GM19463 (cell line): ENCODE measurements around the gene CCDC6.
"Not testable (repeated sequence)": the region's sequence is repeated elsewhere in the genome, so short reads cannot be mapped to it uniquely, and the experiment has no call there.

ENCODE experiments used
- ATAC-seq: cut with Tn5 transposase; IDR thresholded peaks from one replicate; pipeline ENCODE4 v1.9.1; 2021; ENCODE audit warnings: mild to moderate bottlenecking, moderate library complexity; ENCODE audit not compliant: unreplicated experiment

Gene CCDC6

DNA sequence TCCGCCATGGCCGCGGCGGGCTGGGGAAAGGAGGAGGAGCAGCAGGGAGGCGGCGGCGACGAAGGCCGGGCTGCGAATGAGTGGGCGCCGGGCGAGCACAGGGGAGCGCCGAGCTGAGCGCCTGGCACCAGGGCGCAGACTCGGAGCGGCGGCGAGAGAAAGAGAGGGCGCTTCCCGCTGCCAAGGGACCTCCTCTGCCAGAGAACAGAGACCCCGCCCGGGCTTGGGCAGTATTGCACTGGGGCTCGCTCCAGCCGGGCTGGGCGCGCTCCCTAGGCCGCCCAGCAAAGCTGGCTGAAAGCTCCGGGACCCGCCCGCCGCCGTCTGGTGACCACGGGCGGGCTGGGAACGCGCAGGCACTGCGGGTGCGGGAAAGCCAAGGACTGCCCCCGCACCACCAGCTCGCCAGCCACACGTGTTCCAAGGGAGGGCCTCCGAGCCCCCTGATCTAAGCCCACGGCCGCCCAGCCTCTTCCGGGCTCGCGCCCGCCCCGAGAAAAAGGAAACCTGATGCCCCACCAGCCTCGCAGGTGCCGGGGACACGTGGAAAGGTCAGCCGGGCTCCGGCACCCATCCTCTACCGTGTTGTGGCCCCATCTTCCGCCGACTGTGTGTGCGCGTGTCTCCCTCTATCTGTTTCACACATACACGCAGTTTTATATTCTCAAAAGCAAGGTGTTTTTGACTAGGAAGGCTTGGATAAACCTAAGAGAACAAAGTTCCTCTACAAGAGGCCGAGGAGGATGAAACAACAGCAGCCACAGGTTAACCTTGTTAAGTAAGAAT lies at the start of gene CCDC6:
Gene CCDC6, minus strand, starts transcription at position 140 of the 786 bp plus-strand sequence. Its CDS starts 132 bp downstream, at position 8.
- peak; percentile 72 for ATAC-seq

DNA sequence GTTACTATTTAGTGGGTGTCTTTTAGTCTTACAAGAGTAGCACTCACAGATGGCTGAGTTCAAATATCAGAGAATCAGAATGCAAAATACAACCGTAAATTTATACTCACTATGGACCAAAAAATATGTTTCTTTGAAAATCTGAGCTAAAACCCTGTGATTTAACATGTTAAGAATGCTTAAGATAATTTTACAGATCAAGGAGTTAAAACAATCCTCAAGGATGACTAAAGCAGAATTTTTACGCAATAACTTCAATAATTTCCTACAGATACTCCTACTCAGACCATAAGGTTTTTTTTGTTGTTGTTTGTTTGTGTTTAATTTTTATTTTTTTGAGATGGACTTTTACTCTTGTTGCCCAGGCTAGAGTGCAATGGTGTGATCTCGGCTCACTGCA lies 47.9 kb upstream of the CCDC6 start:
- no peak for ATAC-seq

DNA sequence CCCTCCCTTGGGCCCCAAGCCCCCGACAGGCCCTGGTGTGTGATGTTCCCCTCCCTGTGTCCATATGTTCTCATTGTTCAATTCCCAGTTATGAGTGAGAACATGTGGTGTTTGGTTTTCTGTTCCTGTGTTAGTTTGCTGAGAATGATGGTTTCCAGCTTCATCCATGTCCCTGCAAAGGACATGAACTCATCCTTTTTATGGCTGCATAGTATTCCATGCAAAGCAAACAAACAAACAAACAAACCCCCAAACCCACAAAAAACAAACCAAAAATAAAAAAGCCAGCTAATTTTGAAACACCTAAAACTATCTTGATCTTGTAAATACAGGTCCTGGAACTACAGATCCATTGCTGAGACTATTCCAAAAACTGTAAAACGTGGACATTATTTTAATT lies 47.4 kb upstream of the CCDC6 start:
- not testable (repeated sequence) for ATAC-seq

DNA sequence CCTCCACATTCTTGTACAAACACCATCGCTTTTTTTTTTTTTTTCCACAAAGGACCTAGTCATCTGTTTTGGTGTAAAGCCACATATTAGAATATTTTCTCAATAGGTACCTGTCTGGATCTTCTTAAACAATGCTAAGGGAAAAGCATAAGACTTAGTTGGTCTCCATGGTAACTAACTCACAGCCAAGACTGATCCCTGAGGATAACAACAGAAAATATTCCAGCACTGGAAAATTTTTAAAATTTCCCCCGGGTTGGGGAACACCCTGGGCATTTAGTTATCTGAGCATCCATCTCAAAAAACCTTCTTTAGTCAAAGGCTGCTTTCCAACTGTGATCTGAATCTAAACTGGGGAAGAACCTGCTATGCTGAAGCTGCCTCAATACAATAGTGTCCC lies 43.7 kb upstream of the CCDC6 start:
- ATAC-seq, result no peak

DNA sequence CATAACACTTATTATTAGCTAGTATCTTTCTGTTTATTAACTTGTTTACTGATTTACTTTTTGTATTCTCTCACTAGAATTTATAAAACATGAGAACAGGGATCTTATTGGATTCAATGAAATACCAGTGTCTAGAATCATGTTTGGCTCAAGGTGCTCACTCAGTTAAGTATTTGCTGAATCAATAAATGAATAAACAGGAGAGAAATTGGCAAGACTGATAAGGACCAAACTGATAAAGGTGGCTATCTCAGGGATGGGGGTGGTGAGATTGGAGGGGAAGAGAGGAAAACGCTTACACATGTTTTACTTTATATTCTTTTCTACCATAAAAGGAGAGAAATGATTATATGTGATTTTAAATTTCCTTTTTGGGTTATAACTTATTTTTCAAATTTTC lies 43.3 kb upstream of the CCDC6 start:
- ATAC-seq, result no peak

DNA sequence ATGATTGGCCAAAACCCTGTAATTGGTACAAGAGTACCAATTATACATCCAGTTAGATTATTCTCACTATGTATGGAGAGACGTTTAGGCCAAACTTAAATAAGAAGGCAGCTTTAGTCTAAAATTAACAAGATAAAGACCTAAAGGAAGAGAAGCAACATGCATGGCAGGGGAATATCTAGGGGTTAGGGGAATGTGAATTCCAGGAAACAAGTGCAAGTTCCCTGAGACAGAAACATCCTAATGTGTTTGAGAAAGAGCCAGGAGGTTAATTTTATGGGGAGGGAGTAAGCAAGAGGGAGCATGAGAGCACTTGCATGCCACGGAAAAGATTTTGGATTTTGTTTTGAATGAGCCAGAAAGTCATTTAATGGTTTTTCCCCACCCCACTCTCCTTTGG lies 39.6 kb upstream of the CCDC6 start:
- no peak for ATAC-seq

DNA sequence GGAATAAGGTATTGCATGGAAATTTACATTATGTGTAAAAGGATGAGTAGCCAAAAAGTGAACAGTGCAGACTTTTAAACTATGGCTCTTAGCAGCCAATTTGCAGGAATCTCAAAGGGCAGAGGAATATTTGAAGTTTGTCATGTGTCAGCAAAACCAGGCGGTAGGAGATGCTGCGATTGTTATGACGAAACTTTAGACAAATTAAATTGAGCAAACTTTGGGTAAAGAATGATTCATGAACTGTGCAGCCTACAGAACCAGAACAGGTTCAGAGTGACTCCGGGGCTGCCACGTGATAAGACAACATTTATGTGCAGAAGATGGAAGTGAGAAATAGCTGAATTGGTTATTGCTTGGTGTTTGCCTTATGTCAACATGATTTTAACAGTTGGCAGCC lies 39.2 kb upstream of the CCDC6 start:
- ATAC-seq, result no peak

DNA sequence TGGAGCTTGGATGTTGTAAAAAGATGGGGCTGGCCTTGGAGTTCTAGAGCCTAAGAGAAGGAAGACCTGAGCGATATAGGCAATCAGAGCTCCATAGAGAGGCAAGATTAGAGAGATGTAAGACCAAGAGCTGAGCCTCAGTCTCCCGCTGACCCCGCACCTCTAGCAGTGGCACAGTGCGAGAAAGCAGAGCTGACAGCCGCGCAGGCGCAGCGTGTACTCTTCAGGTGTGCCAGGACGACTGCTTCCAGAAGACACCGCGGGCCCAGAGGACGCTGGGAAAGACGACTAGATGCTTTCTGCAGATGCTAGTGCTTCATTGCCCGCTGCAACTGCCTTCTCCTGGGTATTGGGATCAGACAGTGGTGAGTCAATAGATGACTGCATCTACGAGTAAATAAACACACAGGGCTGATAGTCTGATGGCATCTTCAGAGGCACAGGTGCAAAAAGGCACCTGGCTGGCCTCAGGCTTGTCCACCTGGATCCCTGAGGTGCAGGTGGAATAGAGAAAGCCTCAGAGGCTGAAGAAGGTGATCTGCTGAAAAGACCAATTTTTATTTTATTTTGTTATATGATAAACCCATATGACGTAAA lies 38.1 kb upstream of the CCDC6 start:
- ATAC-seq, result no peak

DNA sequence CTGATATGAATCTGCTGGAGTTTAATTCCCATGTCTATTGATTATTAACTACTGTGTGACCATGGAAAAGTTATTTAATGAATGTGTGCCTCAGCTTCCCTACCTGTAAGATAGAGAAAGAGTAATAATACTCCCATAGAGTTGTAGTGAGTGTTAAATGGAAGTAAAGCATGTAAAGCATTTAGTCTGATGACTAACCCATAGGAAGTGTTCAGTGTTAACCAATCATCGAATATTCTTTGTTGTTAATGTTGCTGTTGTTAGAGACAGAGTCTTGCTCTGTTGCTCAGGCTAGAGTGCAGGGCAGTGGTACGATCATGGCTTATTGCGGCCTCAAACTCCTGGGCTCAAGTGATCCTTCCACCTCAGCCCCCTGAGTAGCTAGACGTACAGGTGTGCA lies 36.2 kb upstream of the CCDC6 start:
- no peak for ATAC-seq

DNA sequence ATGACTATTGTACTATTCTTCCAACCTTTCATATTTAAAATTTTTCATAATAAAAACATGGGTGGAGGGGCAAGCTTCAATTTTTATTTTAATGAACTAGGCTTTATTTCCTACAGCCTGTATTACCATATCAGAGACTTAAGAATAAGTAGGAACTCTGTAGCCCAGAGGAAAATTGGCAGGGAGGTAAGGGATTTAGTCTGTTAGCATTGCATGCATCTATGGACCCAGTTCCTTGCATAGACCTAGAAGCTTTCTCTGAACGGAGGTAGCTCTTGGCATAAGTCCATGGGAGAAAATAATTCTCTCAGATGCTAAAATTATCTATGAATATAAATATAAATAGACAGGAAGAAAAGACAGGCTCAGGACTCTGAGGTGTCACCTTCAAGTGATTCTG lies 31.4 kb upstream of the CCDC6 start:
- ATAC-seq, result no peak

DNA sequence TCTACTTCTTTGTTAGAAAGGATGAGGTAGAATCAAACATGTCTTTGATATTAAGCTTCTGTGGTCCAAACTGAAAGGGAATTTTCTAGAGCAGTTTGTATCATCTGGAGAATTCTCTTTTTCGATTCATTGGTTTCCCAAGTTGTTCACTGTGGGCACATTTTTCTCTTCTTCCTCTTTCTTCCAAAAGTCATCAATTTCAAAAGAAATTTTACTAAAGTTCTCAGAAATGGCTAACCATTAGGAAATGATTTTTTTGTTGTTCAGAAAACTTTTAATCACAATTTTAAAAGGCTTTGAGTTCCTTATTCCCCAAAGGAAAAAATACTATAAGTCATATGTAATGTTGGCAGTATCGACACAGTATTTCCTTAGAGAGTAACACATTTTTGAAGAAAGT lies 28.3 kb upstream of the CCDC6 start:
- ATAC-seq, result no peak

DNA sequence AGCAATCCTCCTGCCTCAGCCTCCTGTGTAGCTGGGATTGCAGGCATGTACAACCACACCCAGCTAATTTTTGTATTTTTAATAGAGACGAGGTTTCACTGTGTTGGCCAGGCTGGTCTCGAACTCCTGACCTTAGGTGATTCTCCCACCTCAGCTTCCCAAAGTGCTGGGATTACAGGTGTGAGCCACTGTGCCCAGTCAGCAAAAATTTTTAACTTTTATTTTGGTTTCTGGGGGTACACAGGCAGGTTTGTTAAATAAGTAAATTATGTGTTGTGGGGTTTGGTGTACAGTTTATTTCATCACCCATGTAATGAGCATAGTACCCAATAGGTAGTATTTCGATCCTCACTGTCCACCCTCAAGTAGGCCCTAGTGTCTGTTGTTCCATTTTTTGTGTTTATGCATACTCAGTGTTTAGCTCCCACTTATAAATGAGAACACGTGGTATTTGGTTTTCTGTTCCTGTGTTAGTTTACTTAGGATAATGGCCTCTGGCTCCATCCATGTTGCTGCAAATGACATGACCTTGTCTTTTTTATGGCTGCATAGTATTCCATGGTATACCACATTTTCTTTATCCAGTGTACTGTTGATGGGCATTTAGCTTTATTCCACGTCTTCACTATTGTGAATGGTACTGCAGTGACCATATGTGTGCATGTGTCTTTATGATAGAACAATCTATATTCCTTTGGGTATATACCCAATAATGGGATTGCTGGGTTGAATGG lies 24.6 kb upstream of the CCDC6 start:
- ATAC-seq, result not testable (repeated sequence)

DNA sequence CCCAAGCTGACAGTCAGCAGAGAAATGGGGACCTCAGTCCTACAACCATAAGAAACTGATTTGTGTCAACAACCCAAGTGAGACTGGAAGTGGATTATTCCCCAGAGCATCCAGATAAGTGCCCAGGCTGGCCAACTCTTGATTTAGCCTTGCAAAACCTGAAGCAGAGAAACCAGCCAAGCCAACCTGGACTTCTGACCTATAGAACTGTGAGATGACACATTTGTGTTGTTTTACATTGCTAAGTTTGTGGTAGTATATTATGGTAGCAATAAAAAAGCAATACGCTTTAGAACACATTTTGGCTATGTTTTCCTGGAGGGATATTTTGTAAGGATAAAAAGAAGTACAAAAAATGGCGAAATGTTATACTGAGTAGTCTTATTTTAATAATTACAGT lies 19.7 kb upstream of the CCDC6 start:
- no peak for ATAC-seq

DNA sequence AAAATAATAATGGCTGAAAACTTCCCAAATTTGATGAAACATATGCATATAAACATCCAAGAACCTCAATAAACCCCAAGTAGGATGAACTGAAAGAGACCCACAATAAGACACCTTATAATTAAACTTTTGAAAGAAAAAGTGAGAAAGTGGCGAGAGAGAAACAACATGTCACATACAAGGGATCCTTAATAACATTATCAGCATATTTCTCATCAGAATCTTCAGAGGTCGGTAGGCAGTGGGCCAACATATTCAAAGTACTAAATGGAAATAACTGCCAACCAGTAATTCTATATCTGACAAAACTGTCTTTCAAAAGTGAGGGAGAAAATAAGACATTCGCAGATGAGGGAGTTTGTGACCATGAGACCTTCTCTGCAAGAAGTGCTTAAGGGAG lies 16.6 kb upstream of the CCDC6 start:
- ATAC-seq, result no peak

DNA sequence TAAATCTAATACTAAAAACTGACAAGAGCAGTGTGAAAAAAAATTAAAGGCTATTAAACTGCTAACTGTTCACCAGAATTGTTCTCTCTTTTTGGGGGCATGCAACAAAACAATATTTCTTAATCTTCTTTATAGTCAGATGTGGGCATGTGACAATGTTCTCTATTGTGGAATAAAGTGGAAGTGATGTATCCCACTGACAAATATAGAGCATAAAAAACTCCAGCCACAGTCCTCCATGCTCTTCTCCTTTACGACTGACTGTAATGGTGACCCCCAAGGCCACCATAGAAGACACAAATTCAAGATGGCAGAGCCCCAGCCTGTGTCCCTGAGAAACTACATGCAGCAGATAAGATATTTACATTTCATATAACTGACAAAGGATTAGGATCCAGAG lies 11.6 kb upstream of the CCDC6 start:
- no peak for ATAC-seq

DNA sequence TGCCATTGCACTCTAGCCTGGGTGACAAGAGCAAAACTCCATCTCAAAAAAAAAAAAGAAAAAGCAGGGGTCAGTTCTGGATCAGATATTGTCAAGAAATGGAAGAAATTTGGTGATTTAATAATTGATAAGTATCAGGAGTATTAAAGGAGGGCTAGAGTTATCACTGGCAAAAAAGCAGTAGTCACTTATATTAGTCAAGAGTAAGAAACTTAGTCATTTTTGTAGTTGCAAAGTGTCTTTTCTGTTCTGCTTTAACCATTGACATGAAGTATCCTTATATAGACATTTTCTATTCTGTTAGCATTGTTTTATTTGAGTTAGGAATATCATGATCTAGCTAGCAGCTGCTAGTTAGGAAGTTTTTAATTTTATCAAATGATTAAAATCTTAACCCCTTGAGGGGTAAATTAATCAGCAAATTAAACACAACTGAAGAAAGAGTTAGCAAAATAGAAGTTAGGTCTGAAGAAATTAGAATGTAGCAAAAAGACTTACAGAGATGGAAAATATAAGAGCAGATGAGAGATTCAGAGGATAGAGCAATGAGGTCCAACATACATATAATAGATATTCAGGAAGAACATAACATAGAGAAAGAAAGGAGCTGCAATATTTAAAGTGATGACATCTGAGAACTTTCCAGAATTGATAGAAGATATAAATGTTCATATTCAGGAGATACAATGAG lies 7.3 kb upstream of the CCDC6 start:
- no peak for ATAC-seq

DNA sequence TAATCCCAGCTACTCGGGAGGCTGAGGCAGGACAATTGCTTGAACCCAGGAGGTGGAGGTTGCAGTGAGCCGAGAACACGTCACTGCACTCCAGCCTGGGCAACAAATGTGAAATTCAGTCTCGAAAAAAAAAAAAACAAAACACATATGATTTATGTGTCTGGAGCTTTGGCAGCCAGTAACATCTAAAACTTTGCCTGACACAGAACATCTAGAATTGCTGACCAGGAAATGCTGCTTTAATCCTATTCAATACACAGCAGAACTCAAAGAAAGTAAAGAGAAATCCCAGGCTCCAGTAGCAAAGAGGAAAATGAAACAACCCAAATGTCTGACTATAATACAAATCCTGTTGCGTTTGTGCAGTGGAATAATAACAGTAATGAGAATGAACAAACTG lies 4.5 kb upstream of the CCDC6 start:
- ATAC-seq, result no peak

DNA sequence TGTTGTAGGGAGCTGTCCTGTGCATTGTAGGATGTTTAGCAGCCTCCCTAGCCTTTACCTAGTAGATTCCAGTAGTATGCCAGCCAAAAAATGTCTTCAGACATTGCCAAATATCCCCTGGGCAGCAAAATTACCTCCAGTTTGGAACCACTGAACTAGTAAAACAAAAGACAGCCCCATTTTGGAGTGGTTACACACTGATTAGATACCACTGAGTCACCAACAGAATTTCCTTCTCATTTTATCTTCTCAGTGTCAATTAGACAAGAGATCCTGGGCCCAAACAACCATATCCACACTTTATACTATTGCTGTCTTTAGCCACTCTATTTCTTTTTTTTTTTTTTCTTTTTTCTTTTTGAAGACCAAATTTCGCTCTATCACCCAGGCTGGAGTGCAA lies 3.5 kb upstream of the CCDC6 start:
- ATAC-seq, result no peak

DNA sequence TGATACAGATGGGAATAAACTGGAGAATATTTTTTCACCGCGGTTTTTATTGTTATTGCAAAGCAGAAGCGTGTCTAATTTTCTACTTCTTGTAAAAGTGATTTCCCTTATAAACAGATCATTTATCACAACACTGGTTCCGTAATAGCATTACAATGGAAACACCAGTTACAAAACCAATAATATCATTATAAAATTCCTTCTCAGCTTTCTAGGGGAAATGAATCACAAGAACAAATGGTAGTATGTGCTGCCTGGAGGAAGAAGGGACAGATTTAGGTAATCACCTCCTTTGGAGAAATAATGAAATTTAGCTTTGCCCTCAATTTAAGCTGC lies 2.4 kb upstream of the CCDC6 start:
- ATAC-seq, result no peak

DNA sequence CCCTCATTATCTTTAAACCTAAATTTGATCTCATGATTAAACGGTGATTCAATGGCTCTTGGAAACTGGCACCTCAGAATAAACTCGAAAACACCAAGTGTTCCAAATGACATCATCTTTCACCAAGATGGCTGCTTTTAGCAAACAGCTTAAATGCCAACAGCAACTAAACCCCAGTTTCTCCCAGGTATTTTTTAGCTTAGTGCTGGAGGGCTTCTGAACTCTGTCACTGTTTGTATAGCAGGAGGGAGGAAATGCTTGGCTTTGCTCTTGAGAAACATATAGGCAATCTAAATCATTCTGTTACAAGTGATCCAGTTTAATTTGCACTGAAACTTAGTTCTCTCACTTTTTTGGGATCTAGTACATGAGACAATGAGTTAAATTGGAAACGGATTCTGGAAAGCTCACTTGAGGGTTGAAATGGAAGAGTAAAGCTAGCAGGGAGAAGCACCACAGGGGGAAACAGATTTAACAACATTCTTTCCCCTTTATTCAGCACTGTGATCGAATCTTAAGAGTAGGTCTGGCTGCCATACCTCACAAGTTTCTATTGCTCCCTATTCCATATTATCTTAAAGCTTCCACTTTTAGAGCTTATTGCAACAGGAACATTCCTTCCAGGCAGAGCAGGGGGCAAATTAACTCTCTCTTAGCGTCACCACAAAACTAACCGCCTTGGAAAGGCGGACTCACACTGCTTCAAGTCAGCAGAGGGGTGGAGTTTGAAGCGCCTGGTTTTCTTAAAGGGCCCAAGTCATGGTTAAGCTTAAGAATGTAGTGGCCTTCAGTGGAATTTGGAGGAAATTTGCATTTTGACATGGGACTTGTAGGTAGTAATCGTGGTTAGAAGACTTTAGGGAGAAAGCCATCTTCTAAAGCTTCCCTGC lies 1.8 kb upstream of the CCDC6 start:
- ATAC-seq, result no peak

DNA sequence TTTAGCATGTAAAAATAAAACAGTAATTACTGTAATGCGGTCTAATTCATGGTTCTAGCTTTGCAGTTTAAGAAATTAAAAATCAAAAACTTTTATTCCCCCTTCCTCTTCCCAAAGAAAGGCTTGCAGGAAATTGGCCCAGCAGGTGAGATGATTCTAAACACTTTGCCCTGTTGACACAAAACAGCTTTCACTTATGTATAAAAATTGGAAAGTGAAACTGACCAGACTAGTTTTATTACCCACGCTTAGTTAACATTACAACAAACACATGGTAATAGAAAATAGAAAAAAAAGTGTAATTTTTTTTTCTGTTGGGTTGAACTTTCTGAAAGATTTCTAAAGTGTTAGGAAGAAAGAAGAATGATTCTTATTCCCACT lies 1.2 kb upstream of the CCDC6 start:
- no peak for ATAC-seq
